Left forelimb (tissue), 1 donor: Measurements from ENCODE around the gene IVL.

Experiments
- DNase-seq: peaks from one replicate; pipeline ENCODE4 v3.0.0-alpha.2; 2018; ENCODE audit warnings: low spot score

Gene IVL

GRCh38 chr1:152886758-152887409, 21.5 kb upstream of the IVL start:
- DNase-seq = no peak

GRCh38 chr1:152888126-152888525, 20.2 kb upstream of the IVL start:
- no peak for DNase-seq

GRCh38 chr1:152899027-152899426, 9.3 kb upstream of the IVL start:
- no peak for DNase-seq

GRCh38 chr1:152899883-152900282, 8.5 kb upstream of the IVL start:
- DNase-seq = no peak

- DNase-seq = no peak
Measured at GRCh38 chr1:152901631-152902030, 6.7 kb upstream of the IVL start.

GRCh38 chr1:152902636-152903035, 5.7 kb upstream of the IVL start:
- DNase-seq = no peak

DNA sequence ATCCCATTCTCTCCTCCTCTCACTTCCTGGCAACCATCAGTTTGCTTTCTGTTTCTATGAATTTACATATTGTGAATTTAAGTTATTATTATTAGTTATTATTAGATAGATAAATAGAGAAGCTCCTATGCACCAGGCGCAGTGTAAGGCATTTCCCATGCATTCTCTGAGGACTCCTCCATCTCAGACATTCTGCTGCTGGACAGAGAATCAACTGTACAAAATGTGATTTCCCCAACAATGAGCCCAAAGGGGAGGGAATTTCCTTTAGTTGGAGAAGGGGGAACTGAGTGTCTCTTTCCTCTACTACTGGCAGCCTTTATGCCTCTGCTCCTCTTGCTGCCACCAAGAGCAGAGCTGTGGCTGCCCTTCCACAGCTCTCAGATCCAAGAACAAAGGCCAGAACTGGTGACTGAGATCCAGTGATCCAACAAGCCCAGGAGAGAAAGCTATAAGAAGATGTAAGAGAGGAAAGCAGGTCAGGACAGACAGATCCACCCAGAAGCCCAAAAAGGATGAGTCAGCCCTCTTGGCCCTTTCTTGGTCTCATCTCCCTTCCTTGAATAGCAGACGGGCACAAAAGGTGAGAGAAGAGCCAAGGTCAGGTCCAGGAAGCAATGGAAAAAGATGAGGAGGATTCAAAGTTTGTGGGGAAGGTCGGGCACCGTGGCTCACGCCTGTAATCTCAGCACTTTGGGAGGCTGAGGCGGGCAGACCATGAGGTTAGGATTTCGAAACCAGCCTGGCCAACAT, 3.5 kb upstream of the IVL start:
- DNase-seq = no peak

DNA sequence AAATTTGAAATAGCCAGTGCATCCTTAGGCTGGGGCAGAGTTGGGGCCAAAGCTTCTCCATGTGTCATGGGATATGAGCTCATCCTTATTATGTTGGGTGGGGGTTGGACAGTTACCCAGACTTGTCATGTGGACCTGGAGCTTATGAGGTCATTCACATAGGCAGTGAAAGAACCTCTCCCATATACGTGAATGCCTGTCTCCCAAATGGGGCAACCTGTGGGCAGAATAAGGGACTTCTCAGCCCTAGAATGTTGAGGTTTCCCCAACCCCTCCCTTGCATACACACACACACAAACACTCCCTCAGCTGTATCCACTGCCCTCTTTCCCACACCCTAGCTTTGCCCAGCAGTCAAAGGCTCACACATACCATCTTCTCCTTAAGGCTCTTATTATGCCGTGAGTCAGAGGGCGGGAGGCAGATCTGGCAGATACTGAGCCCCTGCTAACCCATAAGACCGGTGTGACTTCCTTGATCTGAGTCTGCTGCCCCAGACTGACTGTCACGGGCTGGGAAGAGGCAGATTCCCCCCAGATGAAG, 2.3 kb upstream of the IVL start:
- no peak for DNase-seq

DNA sequence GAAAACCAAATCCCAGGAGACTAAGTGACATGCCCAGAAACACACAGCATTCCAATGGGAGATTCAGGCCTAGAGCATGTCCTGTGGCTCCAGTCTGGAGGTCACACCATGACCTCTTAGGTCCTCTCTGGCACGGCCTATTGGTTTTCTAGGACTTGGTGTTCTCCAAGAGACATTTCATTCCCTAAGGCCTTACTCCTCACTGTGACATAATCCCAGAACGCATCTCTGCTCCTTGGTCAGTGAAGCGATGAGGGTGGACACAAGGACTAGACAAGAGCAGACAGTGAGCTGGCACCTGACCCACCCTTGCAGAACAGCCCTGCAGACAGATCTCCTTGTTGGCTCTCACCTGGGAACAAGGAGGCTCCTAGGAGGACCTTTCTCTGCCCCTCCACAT, 860 bp downstream of the IVL start:
- no peak for DNase-seq

- DNase-seq = no peak
Measured at GRCh38 chr1:152912471-152912870, 4.1 kb downstream of the IVL start.

- DNase-seq = no peak
Measured at GRCh38 chr1:152912900-152913299, 4.6 kb downstream of the IVL start.

DNA sequence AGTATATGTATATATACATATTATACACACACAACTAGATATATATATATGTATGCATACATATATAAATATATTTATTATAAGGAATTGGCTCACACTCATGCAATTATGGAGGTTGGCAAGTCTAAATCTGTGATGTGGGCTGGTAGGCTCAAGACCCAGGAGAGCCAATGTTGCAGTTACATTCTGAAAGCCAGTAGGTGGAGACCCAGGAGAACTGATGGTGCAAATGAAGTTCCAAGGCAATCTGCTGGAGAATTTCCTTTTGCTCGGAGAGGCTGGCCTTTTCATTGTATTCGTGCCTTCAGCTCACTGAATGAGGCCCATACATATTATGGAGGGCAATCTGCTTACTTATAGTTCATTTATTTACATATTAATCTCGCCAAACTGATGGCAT, 9.4 kb downstream of the IVL start:
- no peak for DNase-seq

GRCh38 chr1:152919071-152919470, 10.7 kb downstream of the IVL start:
- no peak for DNase-seq

DNA sequence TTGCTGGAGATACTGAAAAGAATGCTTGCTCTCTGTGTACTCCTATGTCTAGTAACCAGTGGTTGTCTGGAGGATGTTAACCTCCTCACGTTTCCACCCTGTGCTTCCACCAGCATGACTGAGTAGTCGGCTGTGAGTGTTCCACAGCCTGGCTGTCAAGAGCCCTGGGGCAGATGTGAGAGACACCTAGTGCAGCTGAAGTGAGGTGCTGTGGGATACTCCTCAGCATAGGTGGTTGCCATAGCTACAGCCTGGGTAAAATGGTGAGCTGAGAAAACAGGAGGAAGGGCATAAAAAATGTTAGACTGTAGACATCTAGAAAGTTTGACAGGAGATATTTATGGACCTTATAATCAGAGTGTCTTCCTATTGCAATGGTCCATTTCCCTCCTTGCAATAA, 15.8 kb downstream of the IVL start:
- no peak for DNase-seq

GRCh38 chr1:152926091-152926490, 17.7 kb downstream of the IVL start:
- DNase-seq = no peak

- DNase-seq = no peak
Measured at GRCh38 chr1:152928671-152929070, 20.3 kb downstream of the IVL start.

DNA sequence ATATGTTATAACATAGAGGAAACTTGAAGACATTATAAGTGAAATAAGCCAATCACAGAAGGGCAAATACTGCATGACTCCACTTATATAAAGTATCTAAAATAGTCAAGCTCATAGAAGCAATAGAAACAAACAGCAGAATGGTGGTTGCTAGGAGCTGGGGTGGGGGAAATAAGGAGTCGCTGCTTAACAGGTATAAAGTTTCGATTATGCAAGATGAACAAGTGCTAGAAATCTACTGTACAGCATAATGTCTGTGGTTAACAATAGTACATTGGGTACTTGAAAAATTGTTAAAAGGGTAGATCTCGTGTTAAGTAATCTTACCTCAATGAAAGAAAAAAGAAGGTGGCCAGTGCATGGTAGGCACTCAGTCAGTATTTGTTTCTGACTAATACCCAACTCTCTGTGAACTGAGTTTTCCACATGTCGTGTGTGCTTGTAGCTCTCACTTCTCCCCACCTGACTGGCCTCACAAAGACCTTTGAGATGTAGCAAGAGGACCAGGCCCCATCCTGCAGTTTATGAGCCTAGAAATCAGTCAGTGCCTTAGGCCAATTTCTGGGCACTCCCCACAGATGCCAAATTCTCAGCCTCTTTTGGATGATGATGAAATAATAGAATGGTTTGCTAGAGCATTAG, 23.9 kb downstream of the IVL start:
- DNase-seq = no peak

DNA sequence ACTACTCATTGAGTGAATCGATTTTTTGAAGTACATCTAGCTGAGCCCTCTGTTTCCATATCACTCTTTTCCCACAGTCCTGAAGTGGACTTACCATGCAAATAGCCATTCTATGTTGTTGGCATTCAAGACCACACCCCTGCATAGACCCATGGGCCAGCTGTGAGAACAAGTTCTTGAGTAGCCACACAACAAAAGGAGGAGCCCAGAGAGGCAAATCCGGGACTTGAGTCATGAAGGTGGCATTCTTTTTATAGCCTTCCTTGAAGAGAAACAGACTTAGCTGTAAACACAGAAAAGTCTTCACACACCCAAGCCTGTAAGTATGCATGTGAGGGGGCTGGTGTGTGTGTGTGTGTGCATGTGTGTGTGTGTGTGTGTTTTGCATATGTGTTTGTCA, 24.9 kb downstream of the IVL start:
- no peak for DNase-seq

DNA sequence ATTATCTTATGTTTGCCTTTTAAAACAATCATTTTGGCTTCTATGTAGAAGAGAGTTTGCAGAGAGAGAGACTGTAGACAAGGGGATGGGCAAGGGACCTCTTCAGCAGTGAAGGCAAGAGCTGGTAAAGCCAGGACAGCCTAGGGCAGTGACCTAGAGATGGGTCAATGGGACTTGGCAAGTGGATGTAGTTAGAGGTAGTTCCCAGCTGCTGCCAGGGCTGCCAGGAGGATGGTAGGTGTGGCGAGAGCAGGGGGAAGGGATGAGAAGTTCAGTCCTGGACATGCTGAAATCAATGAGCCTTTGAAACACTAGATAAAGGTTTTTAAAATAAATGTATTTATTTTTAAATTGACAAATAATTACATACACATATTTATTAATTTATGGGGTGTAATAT, 32.3 kb downstream of the IVL start:
- no peak for DNase-seq

- DNase-seq = no peak
Measured at GRCh38 chr1:152941037-152941711, 32.8 kb downstream of the IVL start.

GRCh38 chr1:152942161-152942560, 33.8 kb downstream of the IVL start:
- DNase-seq = no peak

DNA sequence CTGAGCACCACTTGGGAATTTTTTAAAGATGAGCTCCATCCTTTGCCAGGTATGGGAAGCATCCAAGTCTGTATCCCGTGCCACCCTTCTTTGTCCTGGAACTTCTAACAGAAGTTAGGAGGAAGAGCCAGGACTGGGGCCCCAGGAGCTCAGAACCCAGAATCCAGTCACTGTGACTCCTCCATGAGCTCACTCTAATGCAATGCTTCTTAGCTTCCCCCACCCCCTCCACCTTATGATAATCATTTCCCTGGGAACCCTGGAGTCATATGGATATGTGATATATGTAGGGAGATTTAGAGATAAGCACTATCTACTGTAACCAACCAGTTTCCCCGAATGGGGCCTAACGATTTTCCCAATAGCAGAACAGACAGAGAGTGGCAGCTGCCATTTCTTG, 37.9 kb downstream of the IVL start:
- no peak for DNase-seq
